Measurements from ENCODE around the gene VWA7. TPM values are rescaled to one million over a fixed set of nuclear protein-coding genes. Genes with fewer than 3 reads are reported as not detected.

VWA7 gene
- total RNA-seq, 2 donors from 2014 or later = 2.7 to 13.0 TPM

DNA sequence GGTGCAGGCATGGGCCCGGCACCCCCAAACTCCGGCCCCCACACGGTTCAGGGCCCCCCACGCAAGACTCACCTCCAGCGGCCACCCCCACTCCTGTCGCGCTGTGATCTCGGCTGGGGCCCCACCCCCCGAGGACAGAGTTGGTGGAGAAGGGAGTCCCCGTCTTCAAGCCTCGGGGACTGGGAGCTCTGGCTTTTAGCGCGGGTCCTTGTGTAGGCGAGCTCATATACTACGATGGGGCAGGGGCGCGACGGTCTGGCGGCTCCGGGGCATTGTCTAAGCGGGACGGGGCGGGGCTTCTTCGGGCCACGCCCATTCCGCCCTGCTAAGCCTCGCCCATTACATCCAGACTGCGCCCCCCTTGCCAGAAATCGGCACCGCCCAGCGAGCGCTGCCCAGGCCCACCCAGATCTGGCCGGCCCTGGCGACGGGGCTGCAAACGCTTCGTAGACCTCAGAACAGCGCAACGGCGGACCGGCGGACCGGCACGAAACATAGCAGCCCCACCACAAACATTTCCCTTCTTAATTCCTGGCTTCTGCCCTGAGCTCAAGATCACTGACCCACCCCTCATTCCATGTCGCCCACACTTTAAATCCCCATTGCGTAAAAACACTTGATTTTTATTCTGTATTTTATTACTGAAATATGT is 47.0 kb downstream of the VWA7 start:
- WGBS = 1% methylated on average over 46 of the region's 46 CpGs
- peak overlapping the region; percentile 83 to 88 for H3K4me3 ChIP-seq
- DNase-seq (ENCODE audit: low spot score) = peak; percentile 82
- H3K36me3 ChIP-seq = peaks cover 4 to 14% of the 10 kb centered on the region in 2 donors
- no peaks in the 10 kb centered on the region for H3K27me3 ChIP-seq (replicated peaks; ENCODE audit: insufficient read depth)
- TF ChIP-seq POLR2A (IDR thresholded peaks at IDR 0.05) = peak; percentile 69
- TF ChIP-seq, protein P1, sequence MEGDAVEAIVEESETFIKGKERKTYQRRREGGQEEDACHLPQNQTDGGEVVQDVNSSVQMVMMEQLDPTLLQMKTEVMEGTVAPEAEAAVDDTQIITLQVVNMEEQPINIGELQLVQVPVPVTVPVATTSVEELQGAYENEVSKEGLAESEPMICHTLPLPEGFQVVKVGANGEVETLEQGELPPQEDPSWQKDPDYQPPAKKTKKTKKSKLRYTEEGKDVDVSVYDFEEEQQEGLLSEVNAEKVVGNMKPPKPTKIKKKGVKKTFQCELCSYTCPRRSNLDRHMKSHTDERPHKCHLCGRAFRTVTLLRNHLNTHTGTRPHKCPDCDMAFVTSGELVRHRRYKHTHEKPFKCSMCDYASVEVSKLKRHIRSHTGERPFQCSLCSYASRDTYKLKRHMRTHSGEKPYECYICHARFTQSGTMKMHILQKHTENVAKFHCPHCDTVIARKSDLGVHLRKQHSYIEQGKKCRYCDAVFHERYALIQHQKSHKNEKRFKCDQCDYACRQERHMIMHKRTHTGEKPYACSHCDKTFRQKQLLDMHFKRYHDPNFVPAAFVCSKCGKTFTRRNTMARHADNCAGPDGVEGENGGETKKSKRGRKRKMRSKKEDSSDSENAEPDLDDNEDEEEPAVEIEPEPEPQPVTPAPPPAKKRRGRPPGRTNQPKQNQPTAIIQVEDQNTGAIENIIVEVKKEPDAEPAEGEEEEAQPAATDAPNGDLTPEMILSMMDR (IDR thresholded peaks at IDR 0.05) = peak in 1 of 4 experiments; percentile 18
- TF ChIP-seq POLR2AphosphoS5 (IDR thresholded peaks at IDR 0.05) = peak; percentile 68
- no peaks in the 10 kb centered on the region for H3K9me3 ChIP-seq
- intact Hi-C loops (cut with DNase I) = loop anchor here (2.0 to 5.0 kb wide), 3 partner anchors 27 to 167 kb away; partner anchors contain the start of genes ABHD16A, EHMT2 and LY6G5C
- peak overlapping the region; percentile 98 to 99 for H3K27ac ChIP-seq
- peaks cover 10% of the 10 kb centered on the region for H3K4me1 ChIP-seq (replicated peaks)

DNA sequence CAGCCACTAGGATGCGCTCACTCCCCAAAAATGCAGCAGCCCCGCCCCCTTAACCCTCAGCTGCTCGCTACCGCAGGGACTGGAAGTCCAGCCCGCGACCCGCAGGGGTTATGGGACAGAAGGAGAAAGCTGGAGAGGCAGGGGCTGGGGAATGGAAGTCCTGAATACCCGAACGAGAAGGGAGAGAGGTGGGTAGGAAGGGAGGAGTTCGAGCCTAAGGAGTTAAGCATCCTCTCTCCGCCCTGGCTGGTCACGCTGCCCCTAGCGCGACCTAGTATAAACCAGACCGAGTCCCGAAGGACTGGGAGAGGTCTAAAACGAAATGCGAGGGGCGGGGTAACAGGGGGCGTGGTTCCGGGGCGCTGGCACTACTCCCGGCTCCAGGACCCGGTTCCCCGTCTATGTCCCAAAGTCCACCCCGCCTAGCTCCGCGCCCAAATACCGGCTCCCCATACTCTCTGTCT is 47.6 kb downstream of the VWA7 start:
- peak; percentile 88 for DNase-seq (ENCODE audit: low spot score)
- Histone ChIP-seq H3K36me3 (peaks cover 4 to 14% of the 10 kb centered on the region in 2 donors), H3K27me3 (replicated peaks; ENCODE audit: insufficient read depth) (no peaks in the 10 kb centered on the region), H3K27ac (peak overlapping the region; percentile 98 to 99), H3K4me1 (replicated peaks) (peaks cover 10% of the 10 kb centered on the region), H3K9me3 (no peaks in the 10 kb centered on the region), H3K4me3 (peak overlapping the region; percentile 83 to 88)
- WGBS = under 1% methylated on average over 29 of the region's 29 CpGs
- intact Hi-C loops (cut with DNase I) = loop anchor here (2.0 to 5.0 kb wide), 3 partner anchors 27 to 168 kb away; partner anchors contain the start of genes ABHD16A, EHMT2 and LY6G5C
- TF ChIP-seq POLR2A (IDR thresholded peaks at IDR 0.05) = peak; percentile 70
- TF ChIP-seq, protein P1 (IDR thresholded peaks at IDR 0.05) = peak in 3 of 4 experiments; percentile 68 to 82 (median 77)
- peak; percentile 81 for TF ChIP-seq POLR2AphosphoS5 (IDR thresholded peaks at IDR 0.05)

DNA sequence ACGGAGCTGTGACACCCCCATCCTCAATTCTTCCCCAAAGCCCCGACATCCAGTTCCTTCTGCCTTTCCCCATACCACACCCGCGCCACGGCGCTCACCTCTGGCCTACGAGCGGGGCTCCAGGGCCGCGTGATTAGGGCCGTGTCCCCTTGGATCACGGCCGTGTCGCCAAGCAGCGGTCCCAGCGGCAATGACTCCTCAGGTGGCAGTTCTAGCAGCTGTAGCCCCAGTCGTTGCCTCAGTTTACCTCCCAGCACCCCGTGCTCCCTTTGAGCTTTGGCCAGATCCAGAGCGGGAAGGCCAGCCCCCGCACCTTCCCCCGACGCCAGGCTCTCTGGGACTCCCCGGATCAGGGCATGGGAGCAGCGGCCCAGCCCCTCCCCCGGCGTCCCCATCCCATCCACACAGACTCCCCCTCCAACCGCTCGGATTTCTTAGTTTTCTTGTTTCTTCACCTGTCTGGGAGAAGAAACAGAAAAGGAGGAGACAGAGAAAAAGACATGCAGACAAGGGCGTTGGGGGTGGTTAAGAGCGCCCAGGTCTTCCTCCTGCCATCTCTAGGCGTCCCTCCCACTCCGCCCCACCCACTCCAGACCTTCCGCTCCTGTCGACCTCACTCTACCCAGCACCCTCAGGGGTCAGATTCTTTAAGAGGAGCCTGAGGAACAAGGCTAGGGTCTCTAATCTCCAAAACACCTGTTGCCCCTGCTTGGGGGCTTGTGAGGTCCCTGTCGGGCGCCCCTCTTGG is 48.2 kb downstream of the VWA7 start, which contains the start of gene DDAH2:
DDAH2 (minus strand) TSS at position 533 of the 748 bp plus-strand sequence; CDS start at position 395, 138 bp downstream.
- H3K4me1 ChIP-seq (replicated peaks) = peaks cover 7% of the 10 kb centered on the region
- no peaks in the 10 kb centered on the region for H3K27me3 ChIP-seq (replicated peaks; ENCODE audit: insufficient read depth)
- H3K27ac ChIP-seq = peak within 1 kb of the TSS; percentile 98 to 99
- H3K4me3 ChIP-seq = peak within 1 kb of the TSS; percentile 83 to 88
- WGBS = 6% methylated on average over 36 of the region's 36 CpGs
- peaks cover 4 to 14% of the 10 kb centered on the region in 2 donors for H3K36me3 ChIP-seq
- DNase-seq (ENCODE audit: low spot score) = no peak
- H3K9me3 ChIP-seq = no peaks in the 10 kb centered on the region
- TF ChIP-seq, protein P1 (IDR thresholded peaks at IDR 0.05) = peak in 1 of 4 experiments; percentile 48
- TF ChIP-seq POLR2A (IDR thresholded peaks at IDR 0.05) = no peak
- intact Hi-C loops (cut with DNase I) = loop anchor here (2.0 to 5.0 kb wide), 3 partner anchors 26 to 168 kb away; partner anchors contain the start of genes ABHD16A, EHMT2 and LY6G5C

DNA sequence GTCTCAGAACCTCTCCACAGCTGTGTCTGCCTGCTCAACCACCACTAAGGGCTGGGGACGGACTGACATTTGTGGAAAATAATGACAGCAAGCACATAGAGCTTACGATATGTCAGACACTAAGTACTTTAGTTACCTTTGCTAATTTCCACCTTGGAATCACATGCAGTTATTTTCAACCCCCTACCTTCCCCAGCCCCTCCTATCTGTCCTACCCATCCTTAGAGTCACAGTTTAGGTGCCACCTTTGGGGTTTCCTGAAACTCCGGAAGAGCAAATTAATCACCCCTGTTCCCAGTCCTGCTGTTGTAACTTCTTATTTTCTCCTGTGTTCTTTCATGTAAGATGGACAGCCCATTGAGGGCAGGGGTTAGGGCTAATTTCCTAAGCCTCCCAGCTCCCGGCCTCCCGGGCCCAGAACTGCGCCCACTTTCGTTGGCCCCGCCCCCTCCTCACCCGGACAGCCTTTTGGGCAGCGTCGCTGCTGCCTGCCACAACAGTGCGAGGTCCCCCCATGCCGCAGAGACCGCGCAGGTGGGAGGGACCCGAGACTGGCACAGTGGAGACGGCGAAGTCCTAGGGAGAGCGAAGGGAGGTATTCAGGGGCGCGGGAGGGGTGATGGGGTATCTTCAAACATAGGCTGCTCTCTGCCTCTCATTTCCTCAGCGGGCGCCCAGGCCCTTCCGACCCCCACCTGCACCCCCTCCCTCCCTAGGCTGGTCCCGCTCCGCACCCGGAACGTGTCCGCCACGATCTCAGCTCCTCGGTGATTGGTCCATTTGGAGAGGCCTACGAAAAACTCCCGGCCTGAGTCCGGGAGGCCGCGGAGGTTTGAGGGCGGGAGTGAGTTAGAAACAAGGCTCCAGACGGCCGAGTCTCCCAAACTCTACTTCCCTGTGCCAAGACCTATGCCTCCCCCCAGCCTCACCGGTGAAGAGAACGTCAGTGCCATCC is 49.1 kb downstream of the VWA7 start:
- Histone ChIP-seq H3K4me1 (replicated peaks) (peaks cover 4% of the 10 kb centered on the region), H3K9me3 (no peaks in the 10 kb centered on the region), H3K4me3 (peak overlapping the region; percentile 83 to 88), H3K27ac (peak overlapping the region; percentile 98 to 99), H3K27me3 (replicated peaks; ENCODE audit: insufficient read depth) (no peaks in the 10 kb centered on the region), H3K36me3 (peaks cover 4 to 14% of the 10 kb centered on the region in 2 donors)
- no peak for DNase-seq (ENCODE audit: low spot score)
- TF ChIP-seq POLR2AphosphoS5 (IDR thresholded peaks at IDR 0.05) (no peak), POLR2A (IDR thresholded peaks at IDR 0.05) (no peak)
- TF ChIP-seq, protein P1 (IDR thresholded peaks at IDR 0.05) = no peak
- intact Hi-C loops (cut with DNase I) = loop anchor here (2.0 to 5.0 kb wide), 3 partner anchors 25 to 169 kb away; partner anchors contain the start of genes ABHD16A, EHMT2 and LY6G5C
- WGBS = 63% methylated on average over 41 of the region's 41 CpGs

All from prostate gland (tissue), 2 donors.